ENCODE measurements around the gene ESYT2. TPM values are rescaled to one million over a fixed set of nuclear protein-coding genes. Genes with fewer than 3 reads are reported as not detected.

The ESYT2 gene
- total RNA-seq, 2 experiments from 2014 or later: 41.7 to 44.3 TPM

Other genes starting within 250 kb of the ESYT2 start
- under 1 TPM; 0.54 to 0.62 TPM for gene PTPRN2, start 241.7 kb downstream of the ESYT2 start, total RNA-seq
- gene NCAPG2, start 124.7 kb downstream of the ESYT2 start, total RNA-seq: 100 to 1,000 TPM; 145 to 149 TPM
- 1 to 10 TPM; 8.0 to 8.5 TPM for gene DYNC2I1, start 27.0 kb upstream of the ESYT2 start, total RNA-seq